OCI-LY1 (cell line): ENCODE results near the gene MRLN.

Experiments
- EZH2 ChIP-seq: fragments of 200-600 bp; sonication (generic), shearing (Covaris generic); IDR thresholded peaks from 2 replicates; pipeline ENCODE4 v1.8.0; 2017; ENCODE audit warnings: borderline replicate concordance, mixed run types, mild to moderate bottlenecking, antibody characterized with exemption, low read length, moderate library complexity, mixed read lengths
- TF ChIP-seq, protein P1 (sequence below): fragments of 200-600 bp; sonication (generic), shearing (Covaris generic); IDR thresholded peaks from 2 replicates; pipeline ENCODE4 v1.5.1; 2017; ENCODE audit warnings: mild to moderate bottlenecking, antibody characterized with exemption, low read length, moderate library complexity, mixed read lengths

DNA sequence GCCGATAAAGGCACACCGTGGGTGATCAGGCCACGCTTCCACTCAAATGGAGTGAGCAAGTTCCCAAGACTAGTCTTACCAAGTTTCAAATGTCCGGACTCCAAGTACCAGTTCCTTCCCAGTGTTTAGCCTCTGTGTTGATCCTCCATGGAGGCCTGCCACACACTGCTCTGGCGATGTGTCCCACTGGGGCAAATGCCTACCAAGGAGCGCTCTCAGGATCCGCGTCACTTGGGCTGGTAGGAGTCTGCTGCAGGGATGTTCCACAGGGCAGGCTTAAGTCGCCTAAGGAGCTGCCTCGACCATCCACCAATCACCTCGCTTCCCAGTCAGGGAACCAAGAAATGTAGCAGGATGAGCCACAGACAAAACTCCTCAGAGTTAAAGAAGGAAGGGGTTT is 17.4 kb upstream of the MRLN start:
- TF ChIP-seq, protein P1, sequence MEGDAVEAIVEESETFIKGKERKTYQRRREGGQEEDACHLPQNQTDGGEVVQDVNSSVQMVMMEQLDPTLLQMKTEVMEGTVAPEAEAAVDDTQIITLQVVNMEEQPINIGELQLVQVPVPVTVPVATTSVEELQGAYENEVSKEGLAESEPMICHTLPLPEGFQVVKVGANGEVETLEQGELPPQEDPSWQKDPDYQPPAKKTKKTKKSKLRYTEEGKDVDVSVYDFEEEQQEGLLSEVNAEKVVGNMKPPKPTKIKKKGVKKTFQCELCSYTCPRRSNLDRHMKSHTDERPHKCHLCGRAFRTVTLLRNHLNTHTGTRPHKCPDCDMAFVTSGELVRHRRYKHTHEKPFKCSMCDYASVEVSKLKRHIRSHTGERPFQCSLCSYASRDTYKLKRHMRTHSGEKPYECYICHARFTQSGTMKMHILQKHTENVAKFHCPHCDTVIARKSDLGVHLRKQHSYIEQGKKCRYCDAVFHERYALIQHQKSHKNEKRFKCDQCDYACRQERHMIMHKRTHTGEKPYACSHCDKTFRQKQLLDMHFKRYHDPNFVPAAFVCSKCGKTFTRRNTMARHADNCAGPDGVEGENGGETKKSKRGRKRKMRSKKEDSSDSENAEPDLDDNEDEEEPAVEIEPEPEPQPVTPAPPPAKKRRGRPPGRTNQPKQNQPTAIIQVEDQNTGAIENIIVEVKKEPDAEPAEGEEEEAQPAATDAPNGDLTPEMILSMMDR = no peak
- TF ChIP-seq EZH2 = no peak
